ENCODE measurements around the gene RPRD2. TPM values are rescaled to one million over a fixed set of nuclear protein-coding genes. Genes with fewer than 3 reads are reported as not detected.

RPRD2 gene
- total and polyA plus RNA-seq, 4 donors: 5.4 to 9.7 (median 8.0) TPM

DNA sequence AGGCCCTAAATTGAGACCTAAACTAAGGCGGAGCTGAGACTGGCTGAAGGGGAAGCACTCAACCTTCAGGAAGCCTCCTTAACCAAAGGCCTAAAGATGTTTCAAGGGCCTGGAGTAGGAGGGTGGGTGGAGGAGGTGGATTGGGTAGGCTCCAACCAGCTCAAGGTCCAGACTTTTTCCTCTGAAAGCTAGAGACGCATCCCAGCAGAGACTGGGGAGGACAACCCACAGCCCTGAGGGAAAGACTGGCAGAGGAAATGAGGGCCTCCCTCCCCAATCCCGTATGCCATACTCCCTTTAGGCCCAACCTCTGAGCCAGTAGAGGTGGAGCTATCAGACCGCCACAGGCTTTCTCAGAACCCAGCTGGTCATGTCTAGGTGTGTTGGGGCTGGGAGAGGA is 145.0 kb downstream of the RPRD2 start (continued):
- TF ChIP-seq, protein P1, sequence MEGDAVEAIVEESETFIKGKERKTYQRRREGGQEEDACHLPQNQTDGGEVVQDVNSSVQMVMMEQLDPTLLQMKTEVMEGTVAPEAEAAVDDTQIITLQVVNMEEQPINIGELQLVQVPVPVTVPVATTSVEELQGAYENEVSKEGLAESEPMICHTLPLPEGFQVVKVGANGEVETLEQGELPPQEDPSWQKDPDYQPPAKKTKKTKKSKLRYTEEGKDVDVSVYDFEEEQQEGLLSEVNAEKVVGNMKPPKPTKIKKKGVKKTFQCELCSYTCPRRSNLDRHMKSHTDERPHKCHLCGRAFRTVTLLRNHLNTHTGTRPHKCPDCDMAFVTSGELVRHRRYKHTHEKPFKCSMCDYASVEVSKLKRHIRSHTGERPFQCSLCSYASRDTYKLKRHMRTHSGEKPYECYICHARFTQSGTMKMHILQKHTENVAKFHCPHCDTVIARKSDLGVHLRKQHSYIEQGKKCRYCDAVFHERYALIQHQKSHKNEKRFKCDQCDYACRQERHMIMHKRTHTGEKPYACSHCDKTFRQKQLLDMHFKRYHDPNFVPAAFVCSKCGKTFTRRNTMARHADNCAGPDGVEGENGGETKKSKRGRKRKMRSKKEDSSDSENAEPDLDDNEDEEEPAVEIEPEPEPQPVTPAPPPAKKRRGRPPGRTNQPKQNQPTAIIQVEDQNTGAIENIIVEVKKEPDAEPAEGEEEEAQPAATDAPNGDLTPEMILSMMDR (IDR thresholded peaks at IDR 0.05; ENCODE audit: low read depth, low read length, missing input control): no peak
- TF ChIP-seq SP1 (IDR thresholded peaks at IDR 0.05): no peak

DNA sequence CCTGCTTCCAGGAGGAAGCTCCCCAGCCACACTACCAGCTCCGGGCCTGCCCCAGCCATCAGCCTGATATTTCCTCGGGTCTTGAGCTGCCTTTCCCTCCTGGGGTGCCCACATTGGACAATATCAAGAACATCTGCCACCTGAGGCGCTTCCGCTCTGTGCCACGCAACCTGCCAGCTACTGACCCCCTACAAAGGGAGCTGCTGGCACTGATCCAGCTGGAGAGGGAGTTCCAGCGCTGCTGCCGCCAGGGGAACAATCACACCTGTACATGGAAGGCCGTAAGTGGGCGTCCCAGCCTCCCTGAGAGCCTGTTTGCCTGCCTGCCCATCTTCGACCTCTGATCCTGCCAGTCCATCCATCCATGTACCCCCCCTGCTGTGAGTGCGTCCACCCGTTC is 147.6 kb downstream of the RPRD2 start:
- H3K27ac ChIP-seq (ENCODE audit: low read depth in 1 of 2, low read length in 2 of 2): no peak overlapping the region
- 90% methylated on average over 12 of the region's 12 CpGs for WGBS
- DNase-seq (ENCODE audit: low spot score): no peak
- no peaks in the 10 kb centered on the region for H3K9me3 ChIP-seq (ENCODE audit: control insufficient read depth in 4 of 4, low read length in 3 of 4)
- peaks cover 0 to 9% (median 6%) of the 10 kb centered on the region in 4 donors for H3K36me3 ChIP-seq (ENCODE audit: control insufficient read depth in 4 of 4, insufficient read depth in 3 of 4, low read depth in 1 of 4, low read length in 3 of 4)
- TF ChIP-seq GABPA (IDR thresholded peaks at IDR 0.05 in 1 of 2, conservative IDR thresholded peaks at IDR 0.05 in 1 of 2) (no peak), JUND (IDR thresholded peaks at IDR 0.05) (no peak), HNF4A (conservative IDR thresholded peaks at IDR 0.05) (no peak), RAD21 (IDR thresholded peaks at IDR 0.05) (no peak), TAF1 (conservative IDR thresholded peaks at IDR 0.05) (no peak), RXRA (IDR thresholded peaks at IDR 0.05) (no peak)
- TF ChIP-seq, protein P2, sequence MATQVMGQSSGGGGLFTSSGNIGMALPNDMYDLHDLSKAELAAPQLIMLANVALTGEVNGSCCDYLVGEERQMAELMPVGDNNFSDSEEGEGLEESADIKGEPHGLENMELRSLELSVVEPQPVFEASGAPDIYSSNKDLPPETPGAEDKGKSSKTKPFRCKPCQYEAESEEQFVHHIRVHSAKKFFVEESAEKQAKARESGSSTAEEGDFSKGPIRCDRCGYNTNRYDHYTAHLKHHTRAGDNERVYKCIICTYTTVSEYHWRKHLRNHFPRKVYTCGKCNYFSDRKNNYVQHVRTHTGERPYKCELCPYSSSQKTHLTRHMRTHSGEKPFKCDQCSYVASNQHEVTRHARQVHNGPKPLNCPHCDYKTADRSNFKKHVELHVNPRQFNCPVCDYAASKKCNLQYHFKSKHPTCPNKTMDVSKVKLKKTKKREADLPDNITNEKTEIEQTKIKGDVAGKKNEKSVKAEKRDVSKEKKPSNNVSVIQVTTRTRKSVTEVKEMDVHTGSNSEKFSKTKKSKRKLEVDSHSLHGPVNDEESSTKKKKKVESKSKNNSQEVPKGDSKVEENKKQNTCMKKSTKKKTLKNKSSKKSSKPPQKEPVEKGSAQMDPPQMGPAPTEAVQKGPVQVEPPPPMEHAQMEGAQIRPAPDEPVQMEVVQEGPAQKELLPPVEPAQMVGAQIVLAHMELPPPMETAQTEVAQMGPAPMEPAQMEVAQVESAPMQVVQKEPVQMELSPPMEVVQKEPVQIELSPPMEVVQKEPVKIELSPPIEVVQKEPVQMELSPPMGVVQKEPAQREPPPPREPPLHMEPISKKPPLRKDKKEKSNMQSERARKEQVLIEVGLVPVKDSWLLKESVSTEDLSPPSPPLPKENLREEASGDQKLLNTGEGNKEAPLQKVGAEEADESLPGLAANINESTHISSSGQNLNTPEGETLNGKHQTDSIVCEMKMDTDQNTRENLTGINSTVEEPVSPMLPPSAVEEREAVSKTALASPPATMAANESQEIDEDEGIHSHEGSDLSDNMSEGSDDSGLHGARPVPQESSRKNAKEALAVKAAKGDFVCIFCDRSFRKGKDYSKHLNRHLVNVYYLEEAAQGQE (IDR thresholded peaks at IDR 0.05): no peak
- TF ChIP-seq, protein P3, sequence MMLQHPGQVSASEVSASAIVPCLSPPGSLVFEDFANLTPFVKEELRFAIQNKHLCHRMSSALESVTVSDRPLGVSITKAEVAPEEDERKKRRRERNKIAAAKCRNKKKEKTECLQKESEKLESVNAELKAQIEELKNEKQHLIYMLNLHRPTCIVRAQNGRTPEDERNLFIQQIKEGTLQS (IDR thresholded peaks at IDR 0.05): no peak
- TF ChIP-seq, protein P4, sequence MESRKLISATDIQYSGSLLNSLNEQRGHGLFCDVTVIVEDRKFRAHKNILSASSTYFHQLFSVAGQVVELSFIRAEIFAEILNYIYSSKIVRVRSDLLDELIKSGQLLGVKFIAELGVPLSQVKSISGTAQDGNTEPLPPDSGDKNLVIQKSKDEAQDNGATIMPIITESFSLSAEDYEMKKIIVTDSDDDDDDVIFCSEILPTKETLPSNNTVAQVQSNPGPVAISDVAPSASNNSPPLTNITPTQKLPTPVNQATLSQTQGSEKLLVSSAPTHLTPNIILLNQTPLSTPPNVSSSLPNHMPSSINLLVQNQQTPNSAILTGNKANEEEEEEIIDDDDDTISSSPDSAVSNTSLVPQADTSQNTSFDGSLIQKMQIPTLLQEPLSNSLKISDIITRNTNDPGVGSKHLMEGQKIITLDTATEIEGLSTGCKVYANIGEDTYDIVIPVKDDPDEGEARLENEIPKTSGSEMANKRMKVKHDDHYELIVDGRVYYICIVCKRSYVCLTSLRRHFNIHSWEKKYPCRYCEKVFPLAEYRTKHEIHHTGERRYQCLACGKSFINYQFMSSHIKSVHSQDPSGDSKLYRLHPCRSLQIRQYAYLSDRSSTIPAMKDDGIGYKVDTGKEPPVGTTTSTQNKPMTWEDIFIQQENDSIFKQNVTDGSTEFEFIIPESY (IDR thresholded peaks at IDR 0.05): no peak
- no peak overlapping the region for H3K9ac ChIP-seq (ENCODE audit: low read depth in 1 of 2, low read length in 2 of 2)
- H3K4me3 ChIP-seq (ENCODE audit: low read depth in 1 of 3, low read length in 3 of 3): no peak overlapping the region
- H3K27me3 ChIP-seq (ENCODE audit: control insufficient read depth in 4 of 4, insufficient read depth in 4 of 4, low read length in 3 of 4): no peaks in the 10 kb centered on the region
- peaks cover 2 to 16% (median 8%) of the 10 kb centered on the region in 4 donors for H3K4me1 ChIP-seq (ENCODE audit: control insufficient read depth in 4 of 4, insufficient read depth in 4 of 4, low read length in 3 of 4)

DNA sequence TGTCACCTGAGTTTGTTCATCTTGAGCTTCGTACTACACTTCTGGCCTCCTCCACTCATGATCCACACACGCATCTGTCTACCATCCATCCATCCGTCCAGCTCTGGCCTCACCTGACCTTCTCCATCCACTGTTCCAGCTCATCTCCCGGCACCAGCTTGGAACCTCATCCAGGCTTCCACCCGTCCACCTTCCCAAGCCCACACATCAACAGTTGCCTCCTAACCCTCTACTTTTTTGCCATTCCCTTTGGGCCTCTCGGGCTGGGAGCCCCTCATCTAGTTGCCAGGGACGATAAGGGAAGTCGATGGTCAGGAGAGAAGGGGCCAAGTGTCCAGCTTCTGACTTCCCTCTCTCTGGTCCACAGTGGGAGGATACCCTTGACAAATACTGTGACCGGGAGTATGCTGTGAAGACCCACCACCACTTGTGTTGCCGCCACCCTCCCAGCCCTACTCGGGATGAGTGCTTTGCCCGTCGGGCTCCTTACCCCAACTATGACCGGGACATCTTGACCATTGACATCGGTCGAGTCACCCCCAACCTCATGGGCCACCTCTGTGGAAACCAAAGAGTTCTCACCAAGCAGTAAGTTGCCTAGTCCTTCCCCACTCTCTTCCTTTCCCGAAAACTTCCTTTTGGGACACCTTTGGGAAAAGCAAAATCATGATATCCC is 148.2 kb downstream of the RPRD2 start:
- WGBS: 86% methylated on average over 17 of the region's 17 CpGs
- peaks cover 2 to 17% (median 8%) of the 10 kb centered on the region in 4 donors for H3K4me1 ChIP-seq (ENCODE audit: control insufficient read depth in 4 of 4, insufficient read depth in 4 of 4, low read length in 3 of 4)
- H3K4me3 ChIP-seq (ENCODE audit: low read depth in 1 of 3, low read length in 3 of 3): no peak overlapping the region
- no peak overlapping the region for H3K9ac ChIP-seq (ENCODE audit: low read depth in 1 of 2, low read length in 2 of 2)
- H3K27me3 ChIP-seq (ENCODE audit: control insufficient read depth in 4 of 4, insufficient read depth in 4 of 4, low read length in 3 of 4): no peaks in the 10 kb centered on the region
- H3K36me3 ChIP-seq (ENCODE audit: control insufficient read depth in 4 of 4, insufficient read depth in 3 of 4, low read depth in 1 of 4, low read length in 3 of 4): peaks cover 0 to 4% (median 3%) of the 10 kb centered on the region in 4 donors
- H3K9me3 ChIP-seq (ENCODE audit: control insufficient read depth in 4 of 4, low read length in 3 of 4): no peaks in the 10 kb centered on the region
- no peak for DNase-seq (ENCODE audit: low spot score)
- no peak overlapping the region for H3K27ac ChIP-seq (ENCODE audit: low read depth in 1 of 2, low read length in 2 of 2)
- TF ChIP-seq GABPA (IDR thresholded peaks at IDR 0.05 in 1 of 2, conservative IDR thresholded peaks at IDR 0.05 in 1 of 2) (no peak), FOXA2 (IDR thresholded peaks at IDR 0.05) (no peak), YY1 (IDR thresholded peaks at IDR 0.05) (no peak), EGR1 (IDR thresholded peaks at IDR 0.05; ENCODE audit: low read depth in 2 of 2) (no peak), HNF4G (IDR thresholded peaks at IDR 0.05) (no peak), TAF1 (conservative IDR thresholded peaks at IDR 0.05) (no peak), FOXA1 (IDR thresholded peaks at IDR 0.05) (no peak), RAD21 (IDR thresholded peaks at IDR 0.05) (no peak), NR2F2 (IDR thresholded peaks at IDR 0.05) (no peak)
- TF ChIP-seq, protein P4 (IDR thresholded peaks at IDR 0.05): no peak
- TF ChIP-seq, protein P5, sequence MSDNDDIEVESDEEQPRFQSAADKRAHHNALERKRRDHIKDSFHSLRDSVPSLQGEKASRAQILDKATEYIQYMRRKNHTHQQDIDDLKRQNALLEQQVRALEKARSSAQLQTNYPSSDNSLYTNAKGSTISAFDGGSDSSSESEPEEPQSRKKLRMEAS (IDR thresholded peaks at IDR 0.05): no peak

All from liver (tissue), 9 donors.